A673 (cell line): ENCODE data around the gene CHCHD6.

ENCODE experiments used
- EZH2 ChIP-seq: fragments of 200-600 bp; sonication (generic); IDR thresholded peaks from 2 replicates; pipeline ENCODE4 v1.6.1; 2017; ENCODE audit warnings: borderline replicate concordance, low read depth, mild to moderate bottlenecking, mixed read lengths, antibody characterized with exemption, low read length; ENCODE audit not compliant: poor library complexity, severe bottlenecking
- TF ChIP-seq, protein P1 (sequence below): fragments of 300-800, 200-600 bp; sonication (generic); conservative IDR thresholded peaks from 2 replicates; pipeline ENCODE4 v1.5.1; 2017; ENCODE audit warnings: low read depth, mild to moderate bottlenecking, antibody characterized with exemption, low read length, moderate library complexity, mixed read lengths

DNA sequence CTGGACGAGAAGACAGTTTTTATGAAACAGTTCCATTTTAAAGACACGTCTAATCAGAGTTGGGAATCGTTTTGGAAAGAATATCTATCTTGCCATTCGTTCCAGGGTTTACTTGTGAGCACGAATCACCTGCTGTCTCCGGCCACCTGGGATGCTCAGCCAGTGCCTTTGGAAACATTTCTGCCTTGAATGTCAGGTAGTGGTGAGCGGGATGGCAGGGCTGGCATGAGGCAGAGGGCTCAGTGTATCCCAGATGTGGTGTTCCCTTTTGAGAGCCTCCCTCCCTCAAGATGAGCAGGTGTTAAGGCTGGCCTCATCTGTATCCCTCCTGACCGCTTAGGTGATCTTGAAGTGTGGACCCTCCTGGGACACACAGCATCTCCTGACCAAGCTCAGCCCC, 231.0 kb downstream of the CHCHD6 start:
- TF ChIP-seq, protein P1, sequence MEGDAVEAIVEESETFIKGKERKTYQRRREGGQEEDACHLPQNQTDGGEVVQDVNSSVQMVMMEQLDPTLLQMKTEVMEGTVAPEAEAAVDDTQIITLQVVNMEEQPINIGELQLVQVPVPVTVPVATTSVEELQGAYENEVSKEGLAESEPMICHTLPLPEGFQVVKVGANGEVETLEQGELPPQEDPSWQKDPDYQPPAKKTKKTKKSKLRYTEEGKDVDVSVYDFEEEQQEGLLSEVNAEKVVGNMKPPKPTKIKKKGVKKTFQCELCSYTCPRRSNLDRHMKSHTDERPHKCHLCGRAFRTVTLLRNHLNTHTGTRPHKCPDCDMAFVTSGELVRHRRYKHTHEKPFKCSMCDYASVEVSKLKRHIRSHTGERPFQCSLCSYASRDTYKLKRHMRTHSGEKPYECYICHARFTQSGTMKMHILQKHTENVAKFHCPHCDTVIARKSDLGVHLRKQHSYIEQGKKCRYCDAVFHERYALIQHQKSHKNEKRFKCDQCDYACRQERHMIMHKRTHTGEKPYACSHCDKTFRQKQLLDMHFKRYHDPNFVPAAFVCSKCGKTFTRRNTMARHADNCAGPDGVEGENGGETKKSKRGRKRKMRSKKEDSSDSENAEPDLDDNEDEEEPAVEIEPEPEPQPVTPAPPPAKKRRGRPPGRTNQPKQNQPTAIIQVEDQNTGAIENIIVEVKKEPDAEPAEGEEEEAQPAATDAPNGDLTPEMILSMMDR, result no peak
- no peak for TF ChIP-seq EZH2
